Measurements from ENCODE around the gene SCN1B. TPM values are rescaled to one million over a fixed set of nuclear protein-coding genes. Genes with fewer than 3 reads are reported as not detected.

SCN1B gene
- total and polyA plus RNA-seq, 2 of the 13 experiments (the other 11 are each of a cell fraction or from before 2014, with no cell fraction given): 2.7 to 20.1 TPM

- peak; percentile 39 for TF ChIP-seq SKI (IDR thresholded peaks at IDR 0.05; ENCODE audit: partially characterized antibody)
- no peak for TF ChIP-seq REL (CRISPR knock-in tag; conservative IDR thresholded peaks at IDR 0.05)
- no peak for TF ChIP-seq FOXA3 (CRISPR knock-in tag; IDR thresholded peaks at IDR 0.05)
- no peak for TF ChIP-seq ZBTB3 (CRISPR knock-in tag; IDR thresholded peaks at IDR 0.05; ENCODE audit: borderline replicate concordance, low read depth)
- no peak for TF ChIP-seq ZFP62 (CRISPR knock-in tag; IDR thresholded peaks at IDR 0.05)
- TF ChIP-seq E2F5 (CRISPR knock-in tag; conservative IDR thresholded peaks at IDR 0.05): no peak
- 0 out of 2 replicates have a peak, but pooled peaks have one; percentile 47 for TF ChIP-seq CSRNP1 (CRISPR knock-in tag; IDR thresholded peaks at IDR 0.05)
- TF ChIP-seq TBL1XR1 (IDR thresholded peaks at IDR 0.05; ENCODE audit: borderline replicate concordance, low read length, partially characterized antibody): no peak
- TF ChIP-seq ZFP82 (CRISPR knock-in tag; IDR thresholded peaks at IDR 0.05; ENCODE audit: borderline replicate concordance): no peak
- TF ChIP-seq FOSL2 (CRISPR knock-in tag; IDR thresholded peaks at IDR 0.05): 0 out of 2 replicates have a peak, but pooled peaks have one; percentile 6
- 0 out of 2 replicates have a peak, but pooled peaks have one; percentile 29 for TF ChIP-seq TP53 (CRISPR knock-in tag; conservative IDR thresholded peaks at IDR 0.05)
- TF ChIP-seq ZNF549 (CRISPR knock-in tag; IDR thresholded peaks at IDR 0.05): no peak
- no peak for TF ChIP-seq JUNB (CRISPR knock-in tag; IDR thresholded peaks at IDR 0.05; ENCODE audit: borderline replicate concordance)
- no peak for TF ChIP-seq ATF1 (CRISPR knock-in tag; IDR thresholded peaks at IDR 0.05)
- 0 out of 4 replicates have a peak, but pooled peaks of 1 of the 2 experiments have one; percentile 16 for TF ChIP-seq EP300 (IDR thresholded peaks at IDR 0.05; ENCODE audit: low read depth in 2 of 2, low read length in 2 of 2)
- TF ChIP-seq EP300 (CRISPR knock-in tag; IDR thresholded peaks at IDR 0.05; ENCODE audit: borderline replicate concordance): no peak
Measured at GRCh38 chr19:34999498-35000337, 30.6 kb upstream of the SCN1B start, which contains the start of gene GRAMD1A (continued).
